OCI-LY1 (cell line): Measurements from ENCODE around the gene ZFTA.

Source experiments
- H2AFZ ChIP-seq: fragments of 200-600 bp; sonication (generic), shearing (Covaris generic); 2 replicates; pipeline ENCODE4 v1.6.0; 2014; ENCODE audit warnings: antibody characterized with exemption, mild to moderate bottlenecking, low read length
- H3F3A ChIP-seq: fragments of 200-600 bp; sonication (generic), shearing (Covaris generic); 2 replicates; pipeline ENCODE4 v1.6.0; 2014; ENCODE audit warnings: mild to moderate bottlenecking, antibody characterized with exemption, low read length, moderate library complexity; ENCODE audit not compliant: insufficient read depth
- H3K27ac ChIP-seq: fragments of 200-600 bp; sonication (generic); 2 replicates; pipeline ENCODE4 v1.5.1; 2014; ENCODE audit warnings: low read length, mixed run types, mild to moderate bottlenecking, low read depth; ENCODE audit not compliant: poor library complexity, severe bottlenecking
- H3K27me3 ChIP-seq: fragments of 200-600 bp; sonication (generic); 2 replicates; pipeline ENCODE4 v1.6.0; 2014; ENCODE audit warnings: antibody characterized with exemption, mild to moderate bottlenecking, low read length, moderate library complexity; ENCODE audit not compliant: insufficient read depth
- H3K36me3 ChIP-seq: fragments of 200-600 bp; sonication (generic); 2 replicates; pipeline ENCODE4 v1.6.1; 2014; ENCODE audit warnings: mild to moderate bottlenecking, antibody characterized with exemption, low read length, moderate library complexity, mixed read lengths; ENCODE audit not compliant: insufficient read depth
- H3K4me1 ChIP-seq: fragments of 200-600 bp; sonication (generic); 2 replicates; pipeline ENCODE4 v1.5.1; 2014; ENCODE audit warnings: mild to moderate bottlenecking, low read length, moderate library complexity; ENCODE audit not compliant: insufficient read depth, severe bottlenecking
- H3K4me2 ChIP-seq: fragments of 200-600 bp; sonication (generic), shearing (Covaris generic); 2 replicates; pipeline ENCODE4 v1.6.1; 2014; ENCODE audit warnings: low read length
- H3K4me3 ChIP-seq: fragments of 200-600 bp; sonication (generic); 2 replicates; pipeline ENCODE4 v1.5.1; 2014; ENCODE audit warnings: low read length, low read depth, mild to moderate bottlenecking, mixed read lengths; ENCODE audit not compliant: poor library complexity, severe bottlenecking
- H3K79me2 ChIP-seq: fragments of 200-600 bp; shearing (Covaris generic); 2 replicates; pipeline ENCODE4 v1.6.1; 2016; ENCODE audit warnings: mixed run types, low read length, mixed read lengths; ENCODE audit not compliant: insufficient read depth
- H3K9ac ChIP-seq: fragments of 200-600 bp; sonication (generic), shearing (Covaris generic); 2 replicates; pipeline ENCODE4 v1.6.1; 2014; ENCODE audit warnings: mild to moderate bottlenecking, low read length, mixed read lengths
- H3K9me2 ChIP-seq: fragments of 200-600 bp; sonication (generic), shearing (Covaris generic); 2 replicates; pipeline ENCODE4 v1.6.1; 2014; ENCODE audit warnings: low read depth, mild to moderate bottlenecking, low read length, mixed read lengths
- H3K9me3 ChIP-seq: fragments of 200-600 bp; shearing (Covaris generic); 2 replicates; pipeline ENCODE4 v1.6.1; 2014; ENCODE audit warnings: low read length, mixed read lengths
- H4K20me1 ChIP-seq: fragments of 200-600 bp; sonication (generic), shearing (Covaris generic); 2 replicates; pipeline ENCODE4 v1.6.0; 2016; ENCODE audit warnings: mild to moderate bottlenecking, low read length; ENCODE audit not compliant: insufficient read depth
- EZH2 ChIP-seq: fragments of 200-600 bp; sonication (generic), shearing (Covaris generic); IDR thresholded peaks from 2 replicates; pipeline ENCODE4 v1.8.0; 2017; ENCODE audit warnings: borderline replicate concordance, mixed run types, mild to moderate bottlenecking, antibody characterized with exemption, low read length, moderate library complexity, mixed read lengths
- TF ChIP-seq, protein P1 (sequence below): fragments of 200-600 bp; sonication (generic), shearing (Covaris generic); IDR thresholded peaks from 2 replicates; pipeline ENCODE4 v1.5.1; 2017; ENCODE audit warnings: mild to moderate bottlenecking, antibody characterized with exemption, low read length, moderate library complexity, mixed read lengths

The ZFTA gene

DNA sequence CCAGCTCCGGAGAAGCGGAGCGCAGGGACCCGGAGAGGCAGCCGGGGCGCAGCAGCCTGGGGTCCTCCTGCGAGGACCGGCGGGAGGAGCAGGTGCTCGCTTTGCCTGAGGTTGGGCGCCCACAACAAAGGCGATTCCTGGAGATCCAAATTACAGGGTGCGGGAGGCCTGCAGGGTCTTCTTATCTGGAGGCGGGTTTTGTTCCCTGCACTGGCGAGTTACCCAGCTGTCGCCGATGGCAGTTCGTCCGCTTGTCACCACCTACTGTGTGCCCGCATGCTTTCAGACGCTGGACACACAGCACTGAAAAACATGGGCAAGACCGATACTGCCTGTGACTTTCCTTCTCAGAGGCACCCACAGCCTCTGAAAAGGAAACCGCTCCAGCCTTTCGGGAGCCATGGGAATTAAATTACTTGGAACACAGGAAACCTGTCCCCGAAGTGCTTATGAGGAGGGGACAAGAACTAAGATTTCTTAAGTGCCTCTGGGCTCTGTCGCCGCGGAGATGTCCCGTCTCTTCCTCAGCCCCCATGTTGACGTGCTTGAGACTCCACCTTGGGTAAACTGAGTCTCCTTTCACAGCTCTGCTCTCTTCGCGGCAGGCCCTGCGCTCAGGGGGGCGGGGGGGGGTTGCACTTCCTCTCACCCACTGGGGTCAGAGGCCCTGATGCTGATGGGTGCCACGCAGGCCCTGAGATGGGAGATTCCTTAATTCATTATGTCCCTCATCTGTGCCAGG lies 1.3 kb upstream of the ZFTA start:
- H3K9ac ChIP-seq = no peak overlapping the region; the same call in 1 of the 2 replicates
- no peaks in the 10 kb centered on the region for H4K20me1 ChIP-seq
- H3K27me3 ChIP-seq = no peaks in the 10 kb centered on the region
- no peak overlapping the region for H3K27ac ChIP-seq
- no peaks in the 10 kb centered on the region for H3K9me3 ChIP-seq
- H3F3A ChIP-seq = no peaks in the 10 kb centered on the region
- H3K9me2 ChIP-seq = no peaks in the 10 kb centered on the region
- TF ChIP-seq, protein P1, sequence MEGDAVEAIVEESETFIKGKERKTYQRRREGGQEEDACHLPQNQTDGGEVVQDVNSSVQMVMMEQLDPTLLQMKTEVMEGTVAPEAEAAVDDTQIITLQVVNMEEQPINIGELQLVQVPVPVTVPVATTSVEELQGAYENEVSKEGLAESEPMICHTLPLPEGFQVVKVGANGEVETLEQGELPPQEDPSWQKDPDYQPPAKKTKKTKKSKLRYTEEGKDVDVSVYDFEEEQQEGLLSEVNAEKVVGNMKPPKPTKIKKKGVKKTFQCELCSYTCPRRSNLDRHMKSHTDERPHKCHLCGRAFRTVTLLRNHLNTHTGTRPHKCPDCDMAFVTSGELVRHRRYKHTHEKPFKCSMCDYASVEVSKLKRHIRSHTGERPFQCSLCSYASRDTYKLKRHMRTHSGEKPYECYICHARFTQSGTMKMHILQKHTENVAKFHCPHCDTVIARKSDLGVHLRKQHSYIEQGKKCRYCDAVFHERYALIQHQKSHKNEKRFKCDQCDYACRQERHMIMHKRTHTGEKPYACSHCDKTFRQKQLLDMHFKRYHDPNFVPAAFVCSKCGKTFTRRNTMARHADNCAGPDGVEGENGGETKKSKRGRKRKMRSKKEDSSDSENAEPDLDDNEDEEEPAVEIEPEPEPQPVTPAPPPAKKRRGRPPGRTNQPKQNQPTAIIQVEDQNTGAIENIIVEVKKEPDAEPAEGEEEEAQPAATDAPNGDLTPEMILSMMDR = no peak
- no peak for TF ChIP-seq EZH2
- peak overlapping the region; percentile 69 for H3K4me3 ChIP-seq
- peak overlapping the region; percentile 79 for H3K4me2 ChIP-seq
- H3K4me1 ChIP-seq = peaks cover 22% of the 10 kb centered on the region
- no peak overlapping the region for H2AFZ ChIP-seq
- no peaks in the 10 kb centered on the region for H3K36me3 ChIP-seq
- H3K79me2 ChIP-seq = no peaks in the 10 kb centered on the region

DNA sequence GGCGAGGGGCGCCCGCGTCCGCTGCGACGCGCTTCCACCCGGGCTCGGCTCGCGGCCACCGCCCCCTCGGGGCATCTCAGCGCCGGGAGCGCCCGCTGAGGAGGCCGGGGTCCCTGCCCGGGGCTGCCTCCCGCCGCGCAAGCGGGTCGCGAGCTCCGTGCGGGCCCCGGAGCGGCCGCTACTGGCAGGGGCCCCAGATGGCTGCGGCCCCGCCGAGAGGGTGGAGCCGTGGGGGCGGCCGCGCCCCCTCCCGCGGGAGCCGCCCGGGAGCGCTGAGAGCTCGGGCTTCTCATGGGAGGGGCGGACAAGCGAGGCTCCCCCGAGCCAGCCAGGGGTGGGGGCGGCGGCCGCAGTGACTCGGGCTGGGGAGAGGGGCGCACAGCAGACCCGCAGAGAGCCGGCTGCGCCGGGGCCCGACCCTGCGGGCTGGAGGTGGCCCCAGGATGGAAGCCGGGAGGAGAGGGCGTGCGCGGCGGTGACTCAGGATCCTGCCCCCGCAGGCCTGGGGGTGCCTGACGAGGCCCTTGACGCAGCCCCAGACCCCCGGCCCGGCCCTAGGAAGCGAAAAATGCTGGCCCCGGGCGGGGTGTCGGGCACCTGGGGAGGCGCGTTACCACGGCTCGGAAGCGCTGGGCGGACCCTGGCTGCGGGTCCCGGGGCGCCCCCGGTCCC lies 603 bp upstream of the ZFTA start:
- H3K9ac ChIP-seq = peak overlapping the region; percentile 69
- H3K79me2 ChIP-seq = no peaks in the 10 kb centered on the region
- H3K27me3 ChIP-seq = no peaks in the 10 kb centered on the region
- no peak overlapping the region for H2AFZ ChIP-seq
- peak overlapping the region; percentile 69 for H3K4me3 ChIP-seq
- no peaks in the 10 kb centered on the region for H3K9me2 ChIP-seq
- TF ChIP-seq, protein P1 = no peak
- no peak for TF ChIP-seq EZH2
- H3K36me3 ChIP-seq = no peaks in the 10 kb centered on the region
- no peaks in the 10 kb centered on the region for H3F3A ChIP-seq
- H4K20me1 ChIP-seq = no peaks in the 10 kb centered on the region
- H3K27ac ChIP-seq = no peak overlapping the region
- H3K4me2 ChIP-seq = peak overlapping the region; percentile 79
- no peaks in the 10 kb centered on the region for H3K9me3 ChIP-seq
- H3K4me1 ChIP-seq = peaks cover 22% of the 10 kb centered on the region

DNA sequence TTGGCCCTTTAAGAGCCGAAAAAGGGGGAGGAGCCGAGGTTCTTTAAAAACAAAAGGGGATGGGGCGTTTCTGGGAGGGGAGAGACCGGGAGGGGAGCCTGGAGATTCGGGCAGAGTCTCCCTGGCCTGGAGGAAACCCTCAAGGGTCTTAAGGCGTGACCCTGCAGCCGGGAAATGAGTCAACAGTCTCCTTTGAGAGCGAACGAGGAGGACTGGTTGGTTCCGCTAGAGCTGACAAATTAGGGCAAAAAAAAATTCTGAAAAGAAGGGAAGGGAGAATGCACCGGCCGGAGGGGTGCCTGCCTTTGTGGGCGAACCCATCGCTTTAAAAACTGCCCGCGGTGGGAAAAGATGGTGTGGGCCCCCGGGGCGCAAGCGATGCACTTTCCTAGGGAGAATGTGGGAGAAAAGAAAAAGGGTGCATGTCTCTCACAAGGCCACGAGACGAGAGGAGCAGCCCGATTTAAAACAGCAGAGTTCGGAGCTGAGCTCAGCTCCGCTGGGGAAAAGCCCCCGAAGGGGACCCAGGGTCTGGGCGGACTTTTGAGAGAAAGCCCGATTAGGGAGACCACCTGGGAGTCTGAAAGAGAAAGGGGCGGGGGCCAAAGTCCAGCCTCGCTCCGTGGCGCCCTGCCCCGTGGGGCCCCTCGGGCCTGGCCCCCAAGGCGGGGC lies 874 bp downstream of the ZFTA start:
- H3K79me2 ChIP-seq = no peaks in the 10 kb centered on the region
- H3K4me3 ChIP-seq = peak overlapping the region; percentile 69
- peak overlapping the region; percentile 72 for H3K9ac ChIP-seq
- H3K4me2 ChIP-seq = peak overlapping the region; percentile 92
- H3K9me2 ChIP-seq = no peaks in the 10 kb centered on the region
- TF ChIP-seq, protein P1 = 0 out of 2 replicates have a peak, but pooled peaks have one; percentile 28
- TF ChIP-seq EZH2 = no peak
- H3F3A ChIP-seq = no peaks in the 10 kb centered on the region
- H4K20me1 ChIP-seq = no peaks in the 10 kb centered on the region
- H3K27me3 ChIP-seq = no peaks in the 10 kb centered on the region
- H3K36me3 ChIP-seq = no peaks in the 10 kb centered on the region
- H2AFZ ChIP-seq = no peak overlapping the region
- H3K4me1 ChIP-seq = peaks cover 22% of the 10 kb centered on the region
- no peaks in the 10 kb centered on the region for H3K9me3 ChIP-seq
- H3K27ac ChIP-seq = peak overlapping the region; percentile 7
